ENCODE results near the gene B3GLCT. TPM values are rescaled to one million over a fixed set of nuclear protein-coding genes. Genes with fewer than 3 reads are reported as not detected.

The B3GLCT gene
- total RNA-seq, 4 donors from 2014 or later: 2.3 to 9.2 (median 7.1) TPM

DNA sequence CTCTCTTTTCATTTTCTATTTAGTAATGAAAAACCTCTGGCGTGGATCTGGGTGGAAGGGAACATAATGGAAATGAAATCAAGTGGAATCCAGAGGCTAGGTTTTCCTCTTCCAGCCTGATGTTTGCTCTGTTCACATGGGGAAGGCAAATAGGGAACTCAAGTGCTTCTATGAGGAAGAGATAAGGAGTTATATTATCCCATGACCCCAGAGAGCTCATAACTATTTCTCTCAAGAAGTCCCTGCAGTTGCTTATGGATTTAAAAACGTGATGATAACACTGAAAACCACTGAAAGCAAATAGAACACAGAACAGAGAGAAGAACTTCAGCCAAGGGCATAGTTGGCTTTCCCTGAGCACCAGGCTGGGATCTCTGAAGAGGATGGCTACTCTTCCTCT is 157.8 kb downstream of the B3GLCT start:
- no peaks in the 10 kb centered on the region for H3K36me3 ChIP-seq
- intact Hi-C loops (cut with DNase I): no loop called here
- no peak overlapping the region for H3K4me3 ChIP-seq
- H3K27ac ChIP-seq: no peak overlapping the region
- peaks cover 0 to 12% (median 0%) of the 10 kb centered on the region in 4 donors for H3K27me3 ChIP-seq
- 28 to 52% methylated on average over 2 of the region's 2 CpGs for WGBS, 2 donors
- no peak for DNase-seq
- H3K4me1 ChIP-seq: no peaks in the 10 kb centered on the region
- TF ChIP-seq POLR2A (IDR thresholded peaks at IDR 0.05): no peak
- TF ChIP-seq, protein P1, sequence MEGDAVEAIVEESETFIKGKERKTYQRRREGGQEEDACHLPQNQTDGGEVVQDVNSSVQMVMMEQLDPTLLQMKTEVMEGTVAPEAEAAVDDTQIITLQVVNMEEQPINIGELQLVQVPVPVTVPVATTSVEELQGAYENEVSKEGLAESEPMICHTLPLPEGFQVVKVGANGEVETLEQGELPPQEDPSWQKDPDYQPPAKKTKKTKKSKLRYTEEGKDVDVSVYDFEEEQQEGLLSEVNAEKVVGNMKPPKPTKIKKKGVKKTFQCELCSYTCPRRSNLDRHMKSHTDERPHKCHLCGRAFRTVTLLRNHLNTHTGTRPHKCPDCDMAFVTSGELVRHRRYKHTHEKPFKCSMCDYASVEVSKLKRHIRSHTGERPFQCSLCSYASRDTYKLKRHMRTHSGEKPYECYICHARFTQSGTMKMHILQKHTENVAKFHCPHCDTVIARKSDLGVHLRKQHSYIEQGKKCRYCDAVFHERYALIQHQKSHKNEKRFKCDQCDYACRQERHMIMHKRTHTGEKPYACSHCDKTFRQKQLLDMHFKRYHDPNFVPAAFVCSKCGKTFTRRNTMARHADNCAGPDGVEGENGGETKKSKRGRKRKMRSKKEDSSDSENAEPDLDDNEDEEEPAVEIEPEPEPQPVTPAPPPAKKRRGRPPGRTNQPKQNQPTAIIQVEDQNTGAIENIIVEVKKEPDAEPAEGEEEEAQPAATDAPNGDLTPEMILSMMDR (IDR thresholded peaks at IDR 0.05): no peak
- H3K9me3 ChIP-seq: peaks cover 0 to 10% (median 9%) of the 10 kb centered on the region in 3 donors

DNA sequence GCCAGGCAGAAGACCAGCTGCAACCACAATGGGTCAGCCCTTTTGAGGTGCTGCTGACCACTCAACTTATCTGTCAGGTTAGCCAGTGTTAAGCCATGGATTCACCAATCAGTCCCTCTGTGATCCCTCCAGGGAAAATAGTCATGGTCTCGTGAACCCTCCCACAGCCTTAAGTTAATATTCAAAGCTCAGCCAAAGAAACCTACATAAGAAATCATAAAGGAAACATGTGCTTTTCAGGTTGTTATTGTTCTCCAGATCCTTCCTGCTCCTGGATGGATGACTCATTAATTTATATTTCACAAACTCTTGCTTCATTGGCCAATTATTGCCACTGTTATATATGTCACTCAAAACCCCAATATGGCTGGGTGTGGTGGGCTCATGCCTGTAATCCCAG is 161.9 kb downstream of the B3GLCT start:
- 23 to 38% methylated on average over 1 of the region's 1 CpG for WGBS, 2 donors
- Histone ChIP-seq H3K4me3 (no peak overlapping the region), H3K4me1 (no peaks in the 10 kb centered on the region), H3K36me3 (no peaks in the 10 kb centered on the region), H3K9me3 (peaks cover 0 to 22% (median 22%) of the 10 kb centered on the region in 3 donors), H3K27ac (no peak overlapping the region), H3K27me3 (peaks cover 0 to 3% (median 0%) of the 10 kb centered on the region in 4 donors)
- no peak for DNase-seq
- intact Hi-C loops (cut with DNase I): no loop called here
- TF ChIP-seq POLR2A (IDR thresholded peaks at IDR 0.05): no peak
- TF ChIP-seq, protein P1 (IDR thresholded peaks at IDR 0.05): no peak

DNA sequence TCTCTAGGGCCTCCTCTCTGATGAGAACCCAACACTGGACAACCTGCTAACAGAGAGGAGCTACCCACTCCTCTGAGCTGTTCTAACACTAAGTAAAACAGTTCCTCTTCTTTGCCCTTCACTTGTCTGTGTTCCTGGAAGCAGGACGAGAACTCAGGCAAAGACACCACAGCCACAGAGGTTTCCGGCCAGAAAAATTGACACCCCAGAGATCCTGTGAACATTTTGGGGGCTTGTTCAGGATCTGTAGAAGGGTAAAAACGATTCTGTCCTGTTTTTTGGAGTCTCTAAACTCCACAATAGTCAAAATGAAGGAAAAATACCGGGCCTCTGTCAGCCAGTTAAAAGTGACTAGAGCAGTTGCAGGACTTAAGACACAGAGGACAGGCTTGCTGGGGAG is 165.9 kb downstream of the B3GLCT start:
- Histone ChIP-seq H3K27me3 (no peaks in the 10 kb centered on the region), H3K27ac (no peak overlapping the region), H3K36me3 (no peaks in the 10 kb centered on the region), H3K4me3 (no peak overlapping the region), H3K4me1 (no peaks in the 10 kb centered on the region), H3K9me3 (peaks cover 0 to 24% (median 23%) of the 10 kb centered on the region in 3 donors)
- DNase-seq: no peak
- TF ChIP-seq, protein P1 (IDR thresholded peaks at IDR 0.05): no peak
- no peak for TF ChIP-seq POLR2A (IDR thresholded peaks at IDR 0.05)
- 55 to 100% methylated on average over 1 to 4 of the region's 4 CpGs for WGBS, 2 donors
- intact Hi-C loops (cut with DNase I): no loop called here

DNA sequence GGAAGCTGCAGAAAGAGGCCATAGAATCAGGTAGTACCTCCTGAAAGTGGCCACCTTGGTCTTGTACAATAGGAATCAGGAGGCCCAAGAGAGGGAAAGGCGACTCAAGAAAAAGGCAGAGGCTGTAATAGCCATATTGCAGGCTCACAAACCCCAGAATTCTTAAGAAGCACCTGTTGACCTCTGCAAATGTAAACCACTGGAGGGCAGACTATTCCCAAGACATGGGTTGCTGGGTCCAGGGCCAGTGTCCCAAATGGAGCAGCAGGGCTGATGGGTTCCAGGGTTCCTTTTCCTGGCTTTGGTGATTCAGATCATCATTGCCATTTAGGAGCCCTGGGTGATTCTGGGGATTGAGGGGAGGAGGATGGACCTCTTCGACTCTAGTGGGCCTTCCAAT is 167.6 kb downstream of the B3GLCT start:
- Histone ChIP-seq H3K9me3 (peaks cover 0 to 24% (median 23%) of the 10 kb centered on the region in 3 donors), H3K27ac (no peak overlapping the region), H3K36me3 (no peaks in the 10 kb centered on the region), H3K27me3 (no peaks in the 10 kb centered on the region), H3K4me1 (no peaks in the 10 kb centered on the region), H3K4me3 (no peak overlapping the region)
- DNase-seq: no peak
- WGBS, 2 donors: 83 to 86% methylated on average over 1 to 2 of the region's 2 CpGs
- intact Hi-C loops (cut with DNase I): no loop called here
- no peak for TF ChIP-seq POLR2A (IDR thresholded peaks at IDR 0.05)
- TF ChIP-seq, protein P1 (IDR thresholded peaks at IDR 0.05): no peak

DNA sequence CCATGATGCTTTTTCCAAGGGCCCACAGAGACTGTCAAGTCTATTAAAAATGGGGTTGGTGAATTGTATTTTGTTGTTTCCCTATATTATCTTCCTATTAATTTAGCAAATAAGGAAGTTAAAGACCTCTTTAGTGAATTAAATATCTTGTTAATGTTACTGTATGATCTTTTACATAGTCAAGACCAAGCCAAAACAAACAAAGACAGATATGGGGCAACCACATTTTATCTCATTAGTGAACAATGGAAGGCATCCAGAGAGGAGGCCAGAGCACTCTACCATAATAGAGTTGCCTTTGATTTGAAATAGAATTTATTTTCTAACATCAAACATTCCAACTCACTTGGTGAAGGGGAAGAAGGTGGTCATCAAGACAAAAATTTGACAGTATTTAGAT is 169.4 kb downstream of the B3GLCT start:
- DNase-seq: no peak
- intact Hi-C loops (cut with DNase I): no loop called here
- Histone ChIP-seq H3K4me3 (no peak overlapping the region), H3K27ac (no peak overlapping the region), H3K9me3 (peaks cover 0 to 24% (median 23%) of the 10 kb centered on the region in 3 donors), H3K36me3 (no peaks in the 10 kb centered on the region), H3K27me3 (no peaks in the 10 kb centered on the region), H3K4me1 (no peaks in the 10 kb centered on the region)
- TF ChIP-seq, protein P1 (IDR thresholded peaks at IDR 0.05): no peak
- TF ChIP-seq POLR2A (IDR thresholded peaks at IDR 0.05): no peak

Measured in esophagus squamous epithelium (tissue), 5 donors.